DND-41 (cell line): ENCODE results near the gene PTPN23.

Experiments
- ATAC-seq: fragments of 200-7000 bp; cut with Tn5 transposase; 3 replicates; pipeline ENCODE4 v1.9.1; 2021; ENCODE audit warnings: low read depth; ENCODE audit not compliant: insufficient read depth
- DNase-seq: peaks from one replicate; pipeline ENCODE4 v3.0.0-alpha.2; 2020
- H2AFZ ChIP-seq: 2 replicates; pipeline ENCODE4 v1.6.0; 2012; ENCODE audit warnings: low read depth, low read length
- H3K27ac ChIP-seq: 2 replicates; pipeline ENCODE4 v1.5.1; 2012; ENCODE audit warnings: low read length, inconsistent platforms
- H3K27me3 ChIP-seq: fragments of 200-600 bp; sonication (generic); 2 replicates; pipeline ENCODE4 v1.6.0; 2012; ENCODE audit warnings: low read length, mild to moderate bottlenecking, inconsistent platforms; ENCODE audit not compliant: insufficient read depth, poor library complexity
- H3K36me3 ChIP-seq: 2 replicates; pipeline ENCODE4 v1.5.1; 2012; ENCODE audit warnings: low read length, inconsistent platforms; ENCODE audit not compliant: insufficient read depth
- H3K4me1 ChIP-seq: 2 replicates; pipeline ENCODE4 v1.5.1; 2012; ENCODE audit warnings: mild to moderate bottlenecking, low read length; ENCODE audit not compliant: insufficient read depth
- H3K4me2 ChIP-seq: 2 replicates; pipeline ENCODE4 v1.6.0; 2012; ENCODE audit warnings: mild to moderate bottlenecking, moderate library complexity, low read length, inconsistent platforms; ENCODE audit not compliant: insufficient read depth
- H3K4me3 ChIP-seq, 2 experiments: fragments of 200-600 bp in 1 of 2; shearing (Covaris generic) in 1 of 2; 2 replicates each; pipeline ENCODE4 v1.5.1; 2012 to 2016; ENCODE audit warnings: inconsistent platforms in 2 of 2, low read length in 2 of 2, mild to moderate bottlenecking in 2 of 2, low read depth in 1 of 2, moderate library complexity in 1 of 2
- H3K79me2 ChIP-seq: 2 replicates; pipeline ENCODE4 v1.6.0; 2012; ENCODE audit warnings: low read length, inconsistent platforms; ENCODE audit not compliant: insufficient read depth
- H3K9ac ChIP-seq: 2 replicates; pipeline ENCODE4 v1.6.0; 2012; ENCODE audit warnings: low read depth, mild to moderate bottlenecking, inconsistent platforms, low read length, moderate library complexity
- H3K9me3 ChIP-seq: 2 replicates; pipeline ENCODE4 v1.5.1; 2012; ENCODE audit warnings: low read length, moderate library complexity, mild to moderate bottlenecking, inconsistent platforms; ENCODE audit not compliant: insufficient read depth, severe bottlenecking
- H4K20me1 ChIP-seq: 2 replicates; pipeline ENCODE4 v1.6.0; 2012; ENCODE audit warnings: low read length; ENCODE audit not compliant: insufficient read depth
- CTCF ChIP-seq: IDR thresholded peaks from 2 replicates; pipeline ENCODE4 v1.5.1; 2012; ENCODE audit warnings: borderline replicate concordance, low read length, moderate library complexity, mild to moderate bottlenecking; ENCODE audit not compliant: poor library complexity, severe bottlenecking; ENCODE audit errors: extremely low read depth
- EZH2 ChIP-seq: IDR thresholded peaks from 3 replicates; pipeline ENCODE4 v1.6.1; 2012; ENCODE audit warnings: borderline replicate concordance, low read depth, mild to moderate bottlenecking, moderate library complexity, low read length, inconsistent platforms; ENCODE audit not compliant: severe bottlenecking

Gene PTPN23

GRCh38 chr3:47376393-47376792 is 4.4 kb upstream of the PTPN23 start:
- no peaks in the 10 kb centered on the region for H3K27me3 ChIP-seq
- TF ChIP-seq EZH2: no peak
- TF ChIP-seq CTCF: no peak
- H3K4me1 ChIP-seq: peaks cover 15% of the 10 kb centered on the region
- H4K20me1 ChIP-seq: no peaks in the 10 kb centered on the region; the same call in 1 of the 2 replicates
- no peak overlapping the region for H3K27ac ChIP-seq
- H2AFZ ChIP-seq: no peak overlapping the region
- H3K9me3 ChIP-seq: no peaks in the 10 kb centered on the region
- DNase-seq (no peak), ATAC-seq (no peak)
- no peak overlapping the region for H3K9ac ChIP-seq
- peaks cover 18% of the 10 kb centered on the region for H3K79me2 ChIP-seq
- H3K36me3 ChIP-seq: no peaks in the 10 kb centered on the region; the same call in 1 of the 2 replicates
- H3K4me2 ChIP-seq: no peak overlapping the region
- H3K4me3 ChIP-seq: no peak overlapping the region

GRCh38 chr3:47377186-47377585 is 3.6 kb upstream of the PTPN23 start:
- TF ChIP-seq EZH2 (no peak), CTCF (no peak)
- H2AFZ ChIP-seq: no peak overlapping the region
- H3K27me3 ChIP-seq: no peaks in the 10 kb centered on the region
- peaks cover 22% of the 10 kb centered on the region for H3K4me1 ChIP-seq
- H3K9ac ChIP-seq: no peak overlapping the region
- no peak overlapping the region for H3K27ac ChIP-seq
- H3K9me3 ChIP-seq: no peaks in the 10 kb centered on the region
- H3K4me3 ChIP-seq: no peak overlapping the region
- no peaks in the 10 kb centered on the region; the same call in 1 of the 2 replicates for H3K36me3 ChIP-seq
- ATAC-seq (no peak), DNase-seq (no peak)
- H3K79me2 ChIP-seq: peaks cover 26% of the 10 kb centered on the region
- peaks cover 7% of the 10 kb centered on the region; the same call in 1 of the 2 replicates for H4K20me1 ChIP-seq
- no peak overlapping the region for H3K4me2 ChIP-seq

GRCh38 chr3:47378869-47379268 is 2.0 kb upstream of the PTPN23 start:
- TF ChIP-seq EZH2: no peak
- no peak for TF ChIP-seq CTCF
- no peak overlapping the region for H3K27ac ChIP-seq
- peaks cover 37% of the 10 kb centered on the region for H3K4me1 ChIP-seq
- H3K9me3 ChIP-seq: no peaks in the 10 kb centered on the region
- H3K36me3 ChIP-seq: peaks cover 9% of the 10 kb centered on the region
- H3K27me3 ChIP-seq: no peaks in the 10 kb centered on the region
- no peak overlapping the region for H2AFZ ChIP-seq
- ATAC-seq: no peak
- peaks cover 18% of the 10 kb centered on the region for H4K20me1 ChIP-seq
- H3K4me3 ChIP-seq: no peak overlapping the region
- no peak overlapping the region for H3K9ac ChIP-seq
- H3K4me2 ChIP-seq: peak overlapping the region; percentile 67; the same call in 1 of the 2 replicates
- DNase-seq: no peak
- H3K79me2 ChIP-seq: peaks cover 42% of the 10 kb centered on the region

GRCh38 chr3:47379411-47379899 is 1.4 kb upstream of the PTPN23 start:
- peak overlapping the region; percentile 78 for H3K27ac ChIP-seq
- H3K4me1 ChIP-seq: peaks cover 37% of the 10 kb centered on the region
- no peak for ATAC-seq

More at GRCh38 chr3:47379411-47379899, 1.4 kb upstream of the PTPN23 start:
- peak overlapping the region; percentile 96 for H3K9ac ChIP-seq
- H3K9me3 ChIP-seq: no peaks in the 10 kb centered on the region
- H3K4me2 ChIP-seq: peak overlapping the region; percentile 67
- peaks cover 18% of the 10 kb centered on the region for H4K20me1 ChIP-seq
- H2AFZ ChIP-seq: no peak overlapping the region
- H3K36me3 ChIP-seq: peaks cover 9% of the 10 kb centered on the region
- H3K4me3 ChIP-seq: peak overlapping the region; percentile 95 to 97; a peak in 3 of 4 replicates
- no peak for DNase-seq
- H3K27me3 ChIP-seq: no peaks in the 10 kb centered on the region
- H3K79me2 ChIP-seq: peaks cover 47% of the 10 kb centered on the region
- TF ChIP-seq CTCF (no peak), EZH2 (no peak)
